Mucosa of gallbladder (tissue), 1 donor: Measurements from ENCODE around the gene BSND. TPM values are rescaled to one million over a fixed set of nuclear protein-coding genes. Genes with fewer than 3 reads are reported as not detected.

Source experiments
- DNase-seq: peaks from one replicate; pipeline ENCODE4 v3.0.0-alpha.2; 2020; ENCODE audit warnings: low spot score
- total RNA-seq: library from RNA; stranded (reverse); gene quantifications from one replicate; pipeline ENCODE4 v1.2.1, GENCODE V29; 2021
- donor health status: DM: no; HTN: no; CAD: no.

The BSND gene
- total RNA-seq, 1 donor from 2014 or later, result not detected

DNA sequence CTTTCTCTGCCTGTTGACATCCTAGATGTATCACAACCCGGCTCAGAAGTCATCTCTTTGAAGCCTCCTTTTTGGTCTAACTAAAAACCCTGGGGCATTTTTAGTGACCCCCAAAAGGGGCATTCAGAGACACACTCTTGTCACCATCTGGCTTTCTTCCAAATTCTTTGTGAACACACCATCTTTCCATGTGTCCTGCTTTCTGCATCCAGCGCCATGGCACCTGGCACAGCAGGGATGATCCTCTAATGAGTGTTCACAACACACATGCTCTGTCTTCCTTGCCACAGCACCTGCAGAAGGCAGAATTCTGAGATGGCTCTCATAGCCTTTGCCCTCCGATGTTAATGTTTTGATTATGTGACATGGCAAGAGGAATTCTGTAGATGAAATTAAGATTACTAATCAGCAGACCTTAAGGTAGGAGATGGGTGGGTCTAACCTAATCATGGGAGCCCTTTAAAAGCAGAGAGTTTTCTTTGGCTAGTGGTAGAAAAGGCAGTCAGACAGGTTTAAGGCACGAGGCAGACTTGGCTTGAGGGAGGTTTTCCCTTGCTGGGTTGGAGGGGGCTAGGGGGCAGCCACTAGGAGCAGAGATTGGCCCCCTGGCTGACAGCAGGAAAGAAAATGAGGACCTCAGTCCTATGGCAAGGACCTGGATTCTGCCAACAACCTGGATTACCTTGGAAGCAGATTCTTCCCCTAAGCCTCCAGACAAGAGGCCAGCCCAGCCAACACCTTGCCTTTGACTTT lies 23.2 kb upstream of the BSND start:
- DNase-seq, result no peak

DNA sequence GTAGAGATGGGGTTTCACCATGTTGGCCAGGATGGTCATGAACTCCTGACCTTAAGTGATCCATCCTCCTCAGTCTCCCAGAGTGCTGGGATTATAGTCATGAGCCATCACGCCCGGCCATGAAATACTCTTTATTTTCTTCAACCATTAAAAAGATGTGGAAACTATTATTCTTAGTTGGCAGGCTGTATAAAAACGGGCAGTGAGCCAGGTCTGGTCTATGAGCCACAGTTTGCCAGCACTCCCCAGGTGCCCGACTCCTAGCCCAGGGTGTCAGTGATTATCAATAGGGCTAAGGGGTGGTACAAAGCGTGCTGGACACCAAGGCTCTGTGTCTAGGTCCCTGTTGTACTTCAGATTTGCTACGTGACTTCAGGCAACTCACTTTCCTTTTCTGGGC lies 22.0 kb upstream of the BSND start:
- no peak for DNase-seq

- DNase-seq, result no peak
These were observed 21.0 kb upstream of the BSND start for GRCh38 chr1:54977533-54978297.

GRCh38 chr1:54978528-54979326 lies 20.0 kb upstream of the BSND start:
- no peak for DNase-seq

DNA sequence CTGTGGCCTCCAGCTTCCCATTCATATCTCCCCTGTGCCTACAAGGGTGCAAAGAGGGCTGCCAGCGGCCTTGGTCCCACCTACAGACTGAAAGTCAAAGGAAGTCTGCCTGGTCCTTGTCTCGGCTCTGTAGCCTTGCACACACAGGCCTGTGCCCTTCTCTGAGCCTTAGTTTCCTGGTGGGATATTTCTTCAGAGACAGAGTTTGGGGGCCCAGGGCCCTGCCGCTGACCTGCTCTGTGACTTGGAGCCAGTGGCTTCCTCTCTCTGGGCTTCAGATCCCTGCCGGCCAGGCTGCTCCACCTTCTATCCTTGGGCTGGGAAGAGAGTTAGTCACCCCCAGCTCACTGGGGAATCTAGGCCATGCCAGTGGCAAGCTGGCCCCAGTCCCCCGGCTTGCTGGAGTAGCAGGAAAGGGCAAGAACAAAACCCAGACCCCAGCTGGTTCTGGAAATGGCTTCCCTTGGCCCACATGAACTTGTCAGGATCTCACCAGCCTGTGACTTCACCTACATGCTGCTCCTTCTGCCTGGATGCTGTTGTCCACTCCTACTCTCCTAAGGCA lies 19.3 kb upstream of the BSND start:
- DNase-seq, result no peak

GRCh38 chr1:54980046-54980527 lies 18.6 kb upstream of the BSND start:
- DNase-seq, result no peak

DNA sequence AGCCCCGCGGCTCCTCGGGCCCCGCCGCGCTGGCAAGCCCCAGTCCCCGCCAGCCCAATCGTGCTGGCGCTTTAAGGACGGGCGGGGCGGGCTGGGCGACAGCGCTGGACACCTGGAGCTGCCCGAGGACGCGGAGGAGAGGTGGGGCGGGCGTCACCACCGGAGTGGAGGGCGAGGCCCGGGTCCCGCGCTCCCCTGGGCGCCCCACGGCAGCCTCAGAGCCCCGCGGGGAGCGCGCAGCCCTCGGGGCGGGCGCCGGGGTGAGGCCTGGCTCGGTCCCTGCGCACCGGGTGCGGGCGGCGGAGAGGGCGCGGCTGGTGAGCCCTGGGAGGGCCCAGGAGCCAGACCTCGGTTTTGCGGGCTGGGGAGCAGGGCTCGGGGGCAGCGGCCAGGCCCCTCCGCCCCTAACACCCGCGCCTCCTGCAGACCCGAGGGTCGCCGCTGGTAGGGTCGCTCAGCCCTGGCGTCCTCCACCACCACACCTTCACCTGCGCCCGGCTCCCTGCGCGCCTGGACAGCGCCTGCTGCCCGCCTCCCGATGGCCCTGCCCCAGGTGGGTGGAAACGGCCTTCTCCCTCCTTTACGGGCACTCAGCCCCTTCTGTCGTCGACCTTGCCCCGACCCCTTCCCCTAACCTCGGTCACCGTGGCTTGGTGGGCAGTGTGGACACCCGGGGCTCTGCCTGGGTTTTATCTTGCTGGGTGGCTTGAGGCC lies 18.0 kb upstream of the BSND start, which contains the start of gene TMEM61:
Gene TMEM61, plus strand, starts transcription at position 101 of the 714 bp plus-strand sequence. Its CDS starts 438 bp downstream, at position 539.
- DNase-seq, result no peak

- no peak for DNase-seq
These were observed 17.3 kb upstream of the BSND start for GRCh38 chr1:54981466-54981865.

GRCh38 chr1:54982739-54983138 lies 16.0 kb upstream of the BSND start:
- DNase-seq, result no peak

GRCh38 chr1:54984131-54984842 lies 14.4 kb upstream of the BSND start:
- no peak for DNase-seq

DNA sequence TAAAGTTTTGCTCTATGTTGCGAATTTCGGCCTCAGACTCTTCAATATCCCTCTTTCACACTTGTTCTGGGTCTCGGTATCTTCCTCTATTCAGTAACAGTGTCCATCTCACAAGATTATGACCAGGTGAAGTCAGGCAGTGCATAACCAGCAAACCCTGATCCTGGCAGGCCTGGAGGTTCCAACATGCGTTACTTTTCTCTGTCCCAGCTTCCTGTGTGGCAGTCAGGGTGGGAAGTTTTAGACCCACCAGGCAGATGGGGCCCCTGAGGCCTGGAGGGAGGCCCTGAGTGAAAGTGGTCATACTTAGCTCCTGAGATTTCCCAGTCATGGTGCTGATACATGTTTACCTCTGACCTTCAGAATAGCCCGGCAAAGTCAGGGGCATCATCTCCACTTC lies 13.2 kb upstream of the BSND start:
- DNase-seq, result no peak

GRCh38 chr1:54986025-54986424 lies 12.7 kb upstream of the BSND start:
- no peak for DNase-seq

- no peak for DNase-seq
These were observed 12.2 kb upstream of the BSND start for GRCh38 chr1:54986533-54986932.

DNA sequence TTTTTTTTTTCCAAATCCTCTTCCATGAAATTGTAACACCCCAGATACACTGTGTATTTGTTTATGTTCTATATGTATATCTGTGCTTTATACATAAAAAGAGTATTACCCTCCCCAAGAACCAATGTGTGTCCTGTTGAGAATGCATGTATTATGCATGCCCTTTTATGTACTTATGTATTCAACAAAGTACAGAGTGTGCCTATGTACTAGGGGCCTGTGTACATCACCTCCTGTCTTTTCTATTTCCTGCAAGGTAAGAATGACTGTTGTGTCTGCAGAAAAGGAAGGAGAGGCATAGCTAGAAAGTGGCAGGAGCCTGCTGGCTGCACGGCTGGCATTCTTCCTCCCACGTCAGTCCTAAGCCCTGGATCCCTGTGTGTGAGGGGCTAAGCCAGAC lies 11.3 kb upstream of the BSND start:
- no peak for DNase-seq

DNA sequence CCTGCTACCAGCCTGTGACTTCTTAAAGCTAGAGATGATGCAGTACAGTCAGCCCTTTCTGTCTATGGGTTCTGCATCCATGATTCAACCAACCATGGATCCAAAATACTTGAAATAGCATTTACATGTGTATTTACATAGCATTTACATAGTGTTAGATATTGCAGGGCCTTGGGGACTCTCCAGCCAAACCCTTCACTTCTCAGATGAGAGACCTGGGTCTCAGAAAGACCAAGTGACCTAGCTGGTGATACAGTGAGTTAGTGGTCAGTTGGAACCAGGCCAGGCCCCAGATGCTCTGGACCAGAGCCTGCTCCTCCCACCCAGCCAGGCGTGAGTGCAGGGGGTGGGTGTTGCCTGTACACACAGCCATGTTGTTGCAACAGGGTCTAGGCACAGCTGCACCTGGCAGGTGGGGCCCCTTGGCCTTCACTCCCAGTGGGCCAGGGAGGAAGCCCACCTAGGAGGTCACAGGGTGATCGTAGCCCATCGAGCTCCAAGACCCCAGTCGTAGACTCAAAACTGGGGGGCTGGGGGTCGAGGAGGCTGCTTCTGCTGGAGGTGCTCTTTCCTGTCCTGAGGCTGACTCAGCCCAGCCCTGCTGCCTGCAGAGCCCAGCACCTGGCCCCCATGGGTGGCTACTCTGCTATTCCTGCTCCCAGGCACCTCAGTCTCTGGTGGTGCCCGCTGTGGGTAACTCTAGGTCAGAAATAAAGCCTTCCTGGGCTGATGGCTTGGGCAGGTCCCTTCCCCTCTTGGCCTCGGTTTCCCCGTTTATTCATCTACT lies 10.6 kb upstream of the BSND start:
- no peak for DNase-seq

DNA sequence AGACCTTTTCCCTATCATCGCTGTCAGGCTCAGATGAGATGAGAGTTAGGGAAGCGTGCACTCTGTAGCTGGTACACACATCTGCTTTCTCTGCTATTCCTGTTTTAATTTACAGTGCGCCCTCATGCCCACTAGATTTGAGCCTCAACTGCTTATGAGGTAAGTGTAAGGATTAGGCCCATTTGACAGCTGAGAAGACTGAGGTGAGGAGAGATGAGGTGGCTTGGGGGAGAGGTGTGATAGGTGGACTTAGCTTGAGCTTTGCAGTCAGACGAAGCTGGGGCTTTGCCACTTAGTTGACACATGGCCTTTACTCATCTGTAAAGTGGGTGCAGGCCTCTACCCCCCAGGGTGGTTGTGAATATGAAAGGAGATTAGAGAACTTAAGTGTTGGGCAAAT lies 9.8 kb upstream of the BSND start:
- no peak for DNase-seq

- DNase-seq, result no peak
These were observed 9.3 kb upstream of the BSND start for GRCh38 chr1:54989473-54989872.

- DNase-seq, result peak; percentile 32
These were observed 8.5 kb upstream of the BSND start for GRCh38 chr1:54989968-54990810.

- no peak for DNase-seq
These were observed 7.8 kb upstream of the BSND start for GRCh38 chr1:54990916-54991315.
